Measurements from ENCODE around the gene RMRP. TPM values are rescaled to one million over a fixed set of nuclear protein-coding genes. Genes with fewer than 3 reads are reported as not detected.
A peak's percentile ranks its signal among the peaks of the same experiment; 100 is the strongest.

Gene RMRP
- total and polyA plus RNA-seq, 9 of the 15 experiments (the other 6 are each of a cell fraction or from before 2014, with no cell fraction given), result 75.7 to 89,974 (median 13,378) TPM; not detected in 3

- H3K4me1 ChIP-seq (replicated peaks in 1 of 2; ENCODE audit: control insufficient read depth in 2 of 2, insufficient read depth in 2 of 2, low read length in 2 of 2), result no peaks in the 10 kb centered on the region
- no peak overlapping the region for H2AFZ ChIP-seq (ENCODE audit: low read depth, low read length)
- H3K9me3 ChIP-seq (replicated peaks; ENCODE audit: control insufficient read depth, insufficient read depth, low read depth, low read length), result no peaks in the 10 kb centered on the region
- FAIRE-seq (no peak), DNase-seq (ENCODE audit: extremely low read depth in 1 of 4, low spot score in 3 of 4) (no peak), ATAC-seq (no peak)
- H3K4me2 ChIP-seq (ENCODE audit: insufficient read depth, low read length), result no peak overlapping the region
- WGBS (ENCODE audit: insufficient coverage, low coverage, missing lambda C conversion rate), result 98% methylated on average over 21 of the region's 26 CpGs
- POLR2A ChIA-PET, result interaction anchor here (0.9 to 1.0 kb wide), 2 partner anchors 11 to 12 kb away, joined by 4 read pairs; no protein-coding TSS in a partner anchor
- TSS peak; percentile 31 for BruUV-seq (replicated peaks)
- H3K27me3 ChIP-seq (ENCODE audit: control insufficient read depth in 2 of 2, insufficient read depth in 2 of 2, low read length in 2 of 2), result no peaks in the 10 kb centered on the region
- H3K27ac ChIP-seq (ENCODE audit: extremely low read depth, low read depth, low read length), result no peak overlapping the region
- CTCF ChIA-PET (ENCODE audit: low intra/inter-chr PET ratio), result no interaction called here
- H3K4me3 ChIP-seq, result no peak overlapping the region
- intact Hi-C loops (cut with micrococcal nuclease), result no loop called here
- H3K9me1 ChIP-seq (ENCODE audit: control insufficient read depth, insufficient read depth, low read length), result peaks cover 3% of the 10 kb centered on the region
- no peaks in the 10 kb centered on the region for H4K20me1 ChIP-seq (replicated peaks; ENCODE audit: control insufficient read depth, insufficient read depth, low read length)
- no peak overlapping the region; a peak in 1 of 4 replicates for H3K9ac ChIP-seq (ENCODE audit: insufficient read depth in 1 of 2, low read depth in 2 of 2, low read length in 2 of 2)
- H3K79me2 ChIP-seq (ENCODE audit: control insufficient read depth, insufficient read depth, low read length), result no peaks in the 10 kb centered on the region
- H3K36me3 ChIP-seq (ENCODE audit: control insufficient read depth, insufficient read depth, low read length), result peaks cover 98% of the 10 kb centered on the region
- in situ Hi-C loops (cut with MboI), result no loop called here
- no peak for TF ChIP-seq SP1 (CRISPR knock-in tag; IDR thresholded peaks at IDR 0.05)
- no peak for TF ChIP-seq ZBTB2 (IDR thresholded peaks at IDR 0.05)
- no peak for TF ChIP-seq CREM (IDR thresholded peaks at IDR 0.05; ENCODE audit: low read depth)
- TF ChIP-seq ZC3H4 (CRISPR knock-in tag; IDR thresholded peaks at IDR 0.05; ENCODE audit: borderline replicate concordance), result no peak
- 0 out of 2 replicates have a peak, but pooled peaks have one; percentile 27 for TF ChIP-seq RBFOX2 (IDR thresholded peaks at IDR 0.05; ENCODE audit: low read depth, low read length)
- no peak for TF ChIP-seq AFF1 (IDR thresholded peaks at IDR 0.05; ENCODE audit: low read depth in 1 of 2, partially characterized antibody in 2 of 2)
- 0 out of 2 replicates have a peak, but pooled peaks have one; percentile 43 for TF ChIP-seq POLR2G (IDR thresholded peaks at IDR 0.05; ENCODE audit: low read depth, low read length)
- TF ChIP-seq ARNT (IDR thresholded peaks at IDR 0.05), result no peak
- no peak for TF ChIP-seq PRPF4 (IDR thresholded peaks at IDR 0.05; ENCODE audit: insufficient read depth, low read depth, low read length, poor library complexity, severe bottlenecking)
- no peak for TF ChIP-seq ZNF717 (CRISPR knock-in tag; IDR thresholded peaks at IDR 0.05)
- no peak for TF ChIP-seq CHD4 (IDR thresholded peaks at IDR 0.05; ENCODE audit: insufficient read depth, insufficient replicate concordance, low read depth, low read length, poor library complexity, severe bottlenecking)
Observed at GRCh38 chr9:35703906-35704672, 46.3 kb upstream of the RMRP start.
